ENCODE results near the gene CEP162.
"Not testable (repeated sequence)": the region's sequence is repeated elsewhere in the genome, so short reads cannot be mapped to it uniquely, and the experiment has no call there.

CEP162 gene

DNA sequence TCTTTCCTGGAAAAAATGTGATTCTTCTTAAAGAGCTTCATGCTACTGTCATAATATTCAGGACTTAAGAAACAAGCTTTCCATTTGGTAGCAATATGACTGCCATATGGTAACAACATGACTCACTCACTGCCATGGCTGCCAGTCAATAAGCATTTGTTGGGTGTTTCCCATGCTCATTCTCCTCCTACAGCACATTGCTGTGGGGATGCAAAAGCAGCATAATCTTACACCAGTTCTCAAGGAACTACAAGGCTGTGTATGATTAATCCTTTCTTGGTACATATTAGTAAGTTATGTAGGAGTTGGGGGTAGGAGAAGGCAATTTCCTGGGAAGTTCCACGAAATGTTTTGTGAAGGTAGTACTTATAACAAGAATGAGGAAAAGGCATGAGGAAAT lies 76.7 kb downstream of the CEP162 start:
- no peak for DNase-seq

DNA sequence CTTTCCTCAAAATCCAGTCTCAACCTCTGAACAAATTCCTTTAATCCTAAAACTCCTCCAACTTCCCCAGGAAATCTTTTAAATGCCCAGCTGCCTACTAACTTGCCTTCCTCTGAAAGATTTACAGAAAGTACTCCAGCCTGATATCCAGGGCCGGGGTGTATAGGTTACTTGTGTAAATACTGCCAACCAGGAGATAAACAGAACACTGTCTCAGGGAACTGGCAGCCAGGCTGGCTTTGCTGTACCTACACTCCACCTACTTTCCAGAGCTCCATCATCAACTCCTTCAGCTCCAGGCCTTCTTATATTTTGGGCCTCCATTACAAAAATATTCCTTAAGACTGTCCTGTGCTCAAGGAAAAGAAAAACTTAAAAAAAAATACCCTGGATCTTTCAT lies 85.9 kb downstream of the CEP162 start:
- DNase-seq: no peak

DNA sequence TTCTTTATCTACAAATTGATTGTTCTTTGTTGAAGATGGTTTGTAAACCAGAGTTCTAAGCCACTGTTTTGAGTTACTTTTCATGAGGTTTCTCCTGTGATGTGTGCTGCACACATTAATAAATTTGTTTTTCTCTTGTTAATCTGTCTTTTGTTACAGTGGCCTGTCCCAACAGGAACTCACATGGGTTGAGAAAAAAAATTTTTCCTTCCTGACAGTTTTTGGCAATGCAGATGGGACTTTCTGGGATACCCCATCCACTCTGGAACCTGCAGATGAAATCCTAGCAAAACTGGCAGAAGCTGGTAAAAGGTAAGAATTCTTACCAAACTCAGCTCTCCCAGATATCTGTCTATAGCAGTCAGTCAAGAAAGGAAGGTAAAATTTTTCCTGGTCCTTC lies 88.1 kb downstream of the CEP162 start:
- no peak for DNase-seq

DNA sequence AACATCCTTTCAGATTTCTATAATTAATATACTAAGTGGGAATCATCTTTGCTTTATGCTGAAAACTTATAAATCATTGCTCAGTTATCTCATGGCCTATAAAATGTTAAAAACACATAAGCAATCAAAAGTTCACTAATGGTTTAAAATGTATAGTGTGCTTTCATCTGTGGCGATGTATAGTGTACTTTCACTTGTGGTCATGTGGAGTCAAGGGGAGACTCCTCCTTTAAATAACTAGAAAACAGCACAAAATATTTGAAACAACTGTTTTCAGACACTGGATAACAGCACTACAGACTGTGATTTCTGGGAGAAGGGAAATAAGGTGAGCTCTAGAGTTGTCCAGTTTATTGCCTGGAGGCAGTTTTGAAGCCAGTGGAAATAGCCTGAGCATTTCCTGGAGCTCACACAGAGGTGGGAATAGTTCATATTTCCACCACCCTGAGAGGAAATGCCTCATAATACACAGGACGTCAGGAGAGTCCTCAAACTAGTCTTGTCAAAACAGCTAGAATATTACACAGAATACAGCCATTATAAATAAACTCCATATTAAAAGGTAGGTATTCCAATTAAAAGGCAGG lies 89.4 kb downstream of the CEP162 start:
- no peak for DNase-seq

DNA sequence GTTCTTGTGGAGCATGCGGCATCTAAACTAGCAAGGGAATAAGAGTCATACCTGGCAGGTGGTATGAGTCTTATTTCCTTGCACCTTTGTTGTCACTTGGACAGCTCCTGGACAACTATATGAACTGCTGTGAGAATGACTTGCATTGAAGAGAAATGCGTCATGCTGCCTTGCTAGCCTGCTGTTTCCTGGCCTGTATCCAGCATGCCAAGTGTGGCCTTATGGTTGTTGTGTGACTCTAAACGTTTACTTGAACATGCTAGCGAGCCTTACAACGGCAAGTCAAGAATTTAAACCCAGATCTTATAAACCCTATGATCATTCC lies 90.4 kb downstream of the CEP162 start:
- DNase-seq: no peak

DNA sequence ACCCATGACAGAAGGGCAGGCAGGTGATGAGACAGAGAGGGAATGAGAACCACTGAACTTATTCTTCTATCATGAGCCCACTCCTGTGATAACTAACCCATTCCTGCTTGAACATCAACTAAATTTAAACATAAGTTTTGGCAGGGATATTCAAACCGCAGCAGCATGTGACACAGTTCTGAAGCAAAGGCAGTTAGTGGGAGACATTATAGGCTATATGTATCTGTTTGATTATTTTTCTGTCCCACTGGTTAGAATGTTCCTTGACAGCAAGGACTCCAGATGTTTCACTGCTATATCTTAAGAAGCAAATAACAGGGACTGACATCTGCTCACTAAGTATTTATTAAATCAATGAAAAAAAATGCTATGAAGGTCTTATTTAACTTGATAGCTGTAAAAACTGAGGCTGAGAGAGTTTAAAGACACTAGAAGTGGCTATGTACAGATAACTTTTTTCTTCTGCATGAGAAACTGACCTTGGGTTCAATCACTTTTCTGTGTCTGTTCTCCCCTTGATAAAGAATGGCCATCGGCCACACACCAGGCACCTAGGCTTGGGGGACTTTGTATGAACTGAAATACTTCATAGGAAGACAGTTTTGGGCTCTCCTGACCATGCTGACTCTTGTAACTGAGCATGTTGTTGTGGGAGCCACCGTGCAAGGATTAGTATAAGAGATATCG lies 90.9 kb downstream of the CEP162 start:
- no peak for DNase-seq

DNA sequence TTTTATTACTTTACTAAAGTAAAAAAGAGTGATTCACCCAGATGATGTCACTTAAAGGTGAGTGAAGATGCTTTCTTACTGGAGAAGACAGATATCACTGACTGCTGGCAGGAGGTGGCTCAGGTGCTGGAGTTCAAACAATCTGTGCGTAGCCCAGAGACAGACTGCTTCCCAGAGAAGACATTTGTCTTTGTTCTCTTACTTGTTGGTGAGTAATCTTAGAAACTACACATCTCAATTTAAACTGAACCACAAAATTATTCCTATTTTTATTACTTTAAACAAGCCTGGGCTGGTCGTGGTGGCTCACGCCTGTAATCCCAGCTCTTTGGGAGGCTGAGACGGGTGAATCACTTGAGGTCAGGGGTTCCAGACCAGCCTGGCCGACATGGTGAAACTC lies 92.2 kb downstream of the CEP162 start:
- no peak for DNase-seq

DNA sequence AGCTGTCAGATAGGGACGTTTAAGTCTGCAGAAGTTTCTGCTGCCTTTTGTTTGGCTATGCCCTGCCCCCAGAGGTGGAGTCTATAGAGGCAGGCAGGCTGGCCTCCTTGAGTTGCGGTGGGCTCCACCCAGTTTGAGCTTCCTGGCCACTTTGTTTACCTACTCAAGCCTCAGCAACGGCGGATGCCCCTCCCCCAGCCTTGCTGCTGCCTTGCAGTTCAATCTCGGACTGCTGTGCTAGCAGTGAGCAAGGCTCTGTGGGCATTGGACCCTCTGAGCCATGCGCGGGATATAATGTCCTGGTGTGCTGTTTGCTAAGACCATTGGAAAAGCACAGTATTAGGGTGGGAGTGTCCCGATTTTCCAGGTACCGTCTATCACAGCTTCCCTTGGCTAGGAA lies 94.1 kb downstream of the CEP162 start:
- not testable (repeated sequence) for DNase-seq

DNA sequence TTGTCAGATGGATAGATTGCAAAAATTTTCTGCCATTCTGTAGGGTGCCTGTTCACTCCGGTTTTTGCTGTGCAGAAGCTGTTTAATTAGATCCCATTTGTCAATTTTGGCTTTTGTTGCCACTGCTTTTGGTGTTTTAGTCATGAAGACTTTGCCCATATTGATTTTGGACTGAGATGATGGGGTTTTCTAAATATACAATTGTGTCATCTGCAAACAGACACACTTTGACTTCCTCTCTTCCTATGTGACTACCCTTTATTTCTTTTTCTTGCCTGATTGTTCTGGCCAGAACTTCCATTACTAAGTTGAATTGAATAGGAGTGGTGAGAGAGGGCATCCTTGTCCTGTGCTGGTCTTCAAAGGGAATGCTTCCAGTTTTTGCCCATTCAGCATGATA lies 97.9 kb downstream of the CEP162 start:
- DNase-seq: not testable (repeated sequence)

DNA sequence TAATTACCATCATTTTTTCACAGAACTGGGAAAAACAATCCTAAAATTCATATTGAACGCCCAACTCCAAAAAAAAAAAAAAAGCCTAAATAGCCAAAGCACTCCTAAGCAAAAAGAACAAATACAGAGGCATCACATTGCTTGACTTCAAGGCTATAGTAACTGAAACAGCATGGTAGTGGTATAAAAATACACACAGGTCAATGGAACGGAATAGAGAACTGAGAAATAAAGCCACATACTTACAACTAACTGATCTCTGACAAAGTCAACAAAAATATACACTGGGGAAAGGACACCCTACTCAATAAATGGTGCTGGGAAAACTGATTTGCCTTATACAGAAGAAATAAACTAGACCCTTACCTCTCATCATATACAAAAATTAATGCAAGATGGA lies 104.3 kb downstream of the CEP162 start:
- DNase-seq: no peak

DNA sequence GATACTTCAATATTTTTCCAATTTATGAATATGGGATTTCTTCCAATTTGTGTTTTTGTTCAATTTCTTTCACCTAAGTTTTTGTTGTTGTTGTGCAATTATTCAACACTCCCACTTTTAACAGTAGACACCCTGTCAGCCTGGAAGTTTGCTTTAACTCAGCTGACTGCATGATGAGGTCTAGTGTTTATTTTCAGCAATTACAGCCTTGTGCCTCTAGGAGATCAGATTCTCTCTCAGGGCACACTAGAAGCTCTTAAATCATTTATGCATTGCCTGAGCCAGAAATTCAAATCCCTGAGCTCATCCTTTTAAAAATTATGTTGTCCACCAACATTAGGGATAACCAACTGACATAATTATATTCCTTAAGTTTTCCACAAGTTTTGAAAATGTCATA lies 108.2 kb downstream of the CEP162 start:
- DNase-seq: no peak

DNA sequence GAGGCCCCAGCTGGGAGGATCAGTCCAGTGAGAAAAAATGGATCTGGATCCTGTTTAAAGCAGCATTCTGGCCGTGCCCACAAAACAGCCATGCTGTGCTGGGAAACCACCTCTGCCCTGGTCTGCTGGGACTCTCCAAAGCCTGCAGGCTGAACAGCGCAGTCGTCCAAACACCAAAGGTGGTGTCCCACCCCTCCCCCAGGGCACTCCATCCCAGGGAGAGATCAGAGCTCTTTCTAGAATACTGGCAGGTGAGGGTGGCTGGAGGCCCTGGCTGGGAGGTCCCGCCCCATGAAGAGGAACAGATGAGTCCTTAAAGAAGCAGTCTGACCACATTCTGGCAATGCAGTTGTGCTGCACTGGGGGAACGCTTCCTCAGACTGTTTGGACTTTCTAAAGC lies 109.3 kb downstream of the CEP162 start:
- DNase-seq: no peak

DNA sequence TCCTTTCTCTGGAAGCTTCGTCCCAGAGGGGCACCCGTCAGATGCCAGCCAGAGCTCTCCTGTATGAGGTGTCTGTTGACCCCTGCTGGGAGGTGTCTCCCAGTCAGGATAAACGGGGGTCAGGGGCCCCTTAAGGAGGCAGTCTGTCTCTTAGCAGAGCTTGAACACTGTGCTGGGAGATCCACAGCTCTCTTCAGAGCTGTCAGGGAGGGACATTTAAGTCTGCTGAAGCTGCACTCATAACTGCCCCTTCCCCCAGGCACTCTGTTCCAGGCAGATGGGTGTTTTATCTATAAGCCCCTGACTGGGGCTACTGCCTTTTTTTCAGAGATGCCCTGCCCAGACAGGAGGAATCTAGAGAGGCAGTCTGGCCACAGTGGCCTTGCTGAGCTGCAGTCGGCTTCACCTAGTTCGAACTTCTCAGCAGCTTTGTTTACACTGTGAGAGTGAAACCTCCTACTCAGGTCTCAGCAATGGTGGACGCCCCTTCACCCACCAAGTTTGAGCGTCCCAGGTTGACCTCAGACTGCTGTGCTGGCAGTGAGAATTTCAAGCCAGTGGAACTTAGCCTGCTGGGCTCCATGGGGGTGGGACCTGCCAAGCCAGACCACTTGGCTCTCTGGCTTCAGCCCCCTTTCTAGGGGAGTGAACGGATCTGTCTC lies 112.4 kb downstream of the CEP162 start:
- not testable (repeated sequence) for DNase-seq

DNA sequence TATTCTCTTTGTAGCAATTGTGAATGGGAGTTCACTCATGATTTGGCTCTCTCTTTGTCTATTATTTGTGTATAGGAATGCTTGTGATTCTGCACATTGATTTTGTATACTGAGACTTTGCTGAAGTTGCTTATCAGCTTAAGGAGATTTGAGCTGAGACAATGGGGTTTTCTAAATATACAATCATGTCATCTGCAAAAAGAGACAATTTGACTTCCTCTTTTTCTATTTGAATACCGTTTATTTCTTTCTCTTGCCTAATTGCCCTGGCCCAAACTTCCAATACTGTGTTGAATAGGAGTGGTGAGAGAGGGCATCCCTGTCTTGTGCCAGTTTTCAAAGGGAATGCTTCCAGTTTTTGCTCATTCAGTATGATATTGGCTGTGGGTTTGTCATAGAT lies 116.1 kb downstream of the CEP162 start:
- not testable (repeated sequence) for DNase-seq

DNA sequence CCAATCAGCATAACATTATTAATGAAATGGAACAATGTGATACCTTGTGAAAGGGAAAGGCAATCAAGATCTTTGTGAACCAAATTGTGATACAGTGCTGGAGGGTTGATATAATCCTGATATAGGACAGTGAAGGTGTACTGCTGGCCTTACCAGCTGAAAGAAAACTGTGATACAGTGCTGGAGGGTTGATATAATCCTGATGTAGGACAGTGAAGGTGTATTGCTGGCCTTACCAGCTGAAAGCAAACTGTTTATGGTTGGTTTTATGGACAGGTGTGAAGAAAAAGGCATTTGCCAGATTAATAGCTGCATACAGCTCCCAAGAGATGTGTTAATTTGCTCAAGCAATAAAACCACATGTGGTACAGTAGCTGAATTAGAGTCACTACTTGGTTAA lies 119.9 kb downstream of the CEP162 start:
- no peak for DNase-seq

DNA sequence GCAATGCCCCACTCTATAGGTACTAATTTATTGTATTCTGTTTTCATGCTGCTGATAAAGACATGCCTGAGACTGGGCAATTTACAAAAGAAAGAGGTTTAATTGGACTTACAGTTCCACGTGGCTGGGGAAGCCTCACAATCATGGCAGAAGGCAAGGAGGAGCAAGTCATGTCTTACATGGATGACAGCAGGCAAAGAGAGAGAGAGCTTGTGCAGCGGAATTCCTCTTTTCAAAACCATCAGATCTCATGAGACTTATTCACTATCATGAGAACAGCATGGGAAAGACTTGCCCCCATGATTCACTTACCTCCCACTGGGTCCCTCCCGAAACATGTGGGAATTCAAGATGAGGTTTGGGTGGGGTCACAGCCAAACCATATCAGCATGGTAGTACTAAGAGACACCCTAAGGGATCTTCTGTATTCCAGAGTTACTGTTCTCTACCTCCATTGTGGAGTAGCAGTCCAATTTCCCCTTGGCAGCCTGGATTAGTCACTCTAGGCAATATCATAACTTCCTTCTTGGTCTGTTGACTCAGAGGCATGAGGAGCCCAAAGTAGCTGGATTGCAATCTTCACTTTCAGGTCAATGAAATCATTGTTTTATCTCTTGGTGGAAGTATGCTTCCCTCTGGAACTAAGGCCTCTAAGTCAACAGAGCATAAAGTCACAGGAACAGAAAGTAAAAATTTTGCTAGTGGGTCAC lies 122.1 kb downstream of the CEP162 start:
- DNase-seq: not testable (repeated sequence)

DNA sequence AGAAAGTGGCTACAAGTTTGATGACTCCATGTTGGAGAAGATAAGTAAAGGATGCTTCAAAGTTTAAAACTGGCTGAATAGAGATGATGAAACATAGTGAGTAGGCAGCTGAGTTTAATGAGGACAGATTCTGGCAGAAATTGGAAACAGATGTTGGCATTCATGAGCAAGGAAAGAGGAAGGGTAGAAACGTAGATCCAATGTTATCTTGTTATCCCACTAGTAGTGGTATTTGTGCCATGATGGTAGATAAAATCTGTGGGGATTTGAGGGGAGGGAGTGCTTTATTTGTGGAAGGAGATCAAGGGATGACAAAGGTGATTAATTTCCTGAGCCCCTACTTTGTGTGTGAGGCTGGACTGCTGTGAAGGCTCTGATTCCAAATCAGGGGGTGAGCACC lies 124.4 kb downstream of the CEP162 start:
- no peak for DNase-seq

DNA sequence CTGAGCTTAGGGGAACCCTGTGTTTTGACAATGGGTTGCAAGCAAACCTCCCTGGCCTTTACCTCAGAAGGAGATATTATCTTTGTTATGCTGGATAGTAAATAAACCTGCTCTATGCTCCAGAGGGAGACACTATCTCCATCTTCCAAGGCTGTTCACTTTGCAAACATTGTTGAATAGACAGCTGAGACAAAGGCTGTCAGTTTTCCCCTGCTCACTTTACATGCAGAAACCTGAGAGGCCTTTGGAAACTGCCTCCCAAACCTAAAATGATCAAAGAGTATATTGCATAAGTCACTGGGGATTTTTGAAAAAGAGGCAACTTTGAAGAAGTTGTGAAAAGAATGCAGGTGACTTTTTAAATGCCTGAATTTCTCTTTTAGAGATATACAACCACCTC lies 132.3 kb downstream of the CEP162 start:
- DNase-seq: no peak

DNA sequence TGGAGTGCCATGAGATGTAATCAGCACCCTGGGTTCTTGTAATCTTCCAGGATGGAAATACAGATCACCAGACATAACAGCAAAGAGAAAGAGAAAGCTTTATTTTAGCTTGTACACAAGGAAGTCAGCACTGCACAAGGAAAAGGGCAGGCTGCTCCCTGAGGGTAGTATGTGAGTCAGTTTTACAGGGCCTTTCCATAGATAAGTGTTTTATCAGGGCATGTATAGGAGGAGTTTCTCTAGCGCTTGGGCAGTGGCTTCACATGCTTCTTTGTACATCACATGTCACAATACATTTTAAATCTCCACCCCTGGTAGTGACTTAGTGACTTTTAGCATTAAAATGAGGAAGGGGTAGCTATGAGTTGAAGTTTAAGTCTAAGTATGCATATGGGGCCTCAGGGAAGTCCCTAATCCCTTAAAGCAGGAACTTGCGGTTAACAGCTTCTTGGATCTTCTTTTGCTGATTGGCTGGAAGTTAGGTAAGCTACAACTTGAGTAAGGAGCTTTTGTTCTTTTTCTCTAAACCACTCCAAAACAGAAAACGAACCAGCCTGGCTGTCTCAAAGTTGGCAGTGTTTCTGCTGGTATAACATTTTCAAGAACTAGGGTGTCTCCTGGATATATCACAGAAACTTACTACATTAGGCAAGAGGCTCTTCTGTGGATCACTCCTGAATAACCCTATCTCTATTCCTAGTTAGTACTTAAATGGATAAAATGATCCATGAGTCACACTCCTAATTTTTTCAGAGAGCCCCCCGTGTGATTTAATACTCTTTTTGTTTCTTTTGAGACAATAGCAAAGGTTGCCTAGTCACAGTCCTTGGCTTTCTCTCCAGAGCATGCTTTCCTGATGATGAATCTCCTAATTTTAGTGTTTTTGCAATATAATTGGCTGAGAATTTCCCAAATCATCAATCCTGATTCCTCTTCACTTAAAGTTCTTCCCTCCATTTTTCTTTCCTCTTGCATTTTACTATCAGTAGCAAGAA lies 133.7 kb downstream of the CEP162 start:
- DNase-seq: no peak

DNA sequence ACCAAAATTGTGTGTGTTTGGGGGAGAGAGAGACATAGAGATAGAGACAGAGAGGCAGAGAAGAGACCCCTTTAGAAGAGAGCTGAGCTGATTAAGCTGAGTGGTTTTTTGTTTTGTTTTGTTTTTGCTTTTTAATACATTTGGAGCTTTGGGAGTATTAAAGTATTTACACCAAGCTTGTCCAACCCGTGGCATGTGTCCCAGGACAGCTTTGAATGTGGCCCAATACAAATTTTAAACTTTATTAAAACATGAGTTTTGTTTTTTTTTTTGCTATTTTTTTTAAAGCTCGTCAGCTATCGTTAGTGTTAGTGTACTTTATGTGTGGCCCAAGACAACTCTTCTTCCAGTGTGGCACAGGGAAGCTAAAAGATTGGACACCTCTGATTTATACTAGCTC lies 137.9 kb downstream of the CEP162 start:
- no peak for DNase-seq

DNA sequence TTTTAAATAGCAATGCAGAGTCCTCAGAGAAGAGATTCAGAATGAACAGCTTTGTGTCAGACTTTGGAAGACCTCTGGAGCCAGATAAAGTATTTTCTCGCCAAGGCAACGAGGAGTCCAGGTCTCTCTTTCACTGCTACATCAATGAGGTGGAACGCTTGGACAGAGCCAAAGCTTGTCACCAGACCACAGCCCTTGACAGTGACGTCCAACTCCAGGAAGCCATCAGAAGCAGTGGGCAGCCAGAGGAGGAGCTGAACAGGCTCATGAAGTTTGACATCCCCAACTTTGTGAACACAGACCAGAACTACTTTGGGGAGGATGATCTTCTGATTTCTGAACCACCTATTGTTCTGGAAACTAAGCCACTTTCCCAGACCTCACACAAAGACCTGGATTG lies 138.4 kb downstream of the CEP162 start:
- DNase-seq: no peak

DNA sequence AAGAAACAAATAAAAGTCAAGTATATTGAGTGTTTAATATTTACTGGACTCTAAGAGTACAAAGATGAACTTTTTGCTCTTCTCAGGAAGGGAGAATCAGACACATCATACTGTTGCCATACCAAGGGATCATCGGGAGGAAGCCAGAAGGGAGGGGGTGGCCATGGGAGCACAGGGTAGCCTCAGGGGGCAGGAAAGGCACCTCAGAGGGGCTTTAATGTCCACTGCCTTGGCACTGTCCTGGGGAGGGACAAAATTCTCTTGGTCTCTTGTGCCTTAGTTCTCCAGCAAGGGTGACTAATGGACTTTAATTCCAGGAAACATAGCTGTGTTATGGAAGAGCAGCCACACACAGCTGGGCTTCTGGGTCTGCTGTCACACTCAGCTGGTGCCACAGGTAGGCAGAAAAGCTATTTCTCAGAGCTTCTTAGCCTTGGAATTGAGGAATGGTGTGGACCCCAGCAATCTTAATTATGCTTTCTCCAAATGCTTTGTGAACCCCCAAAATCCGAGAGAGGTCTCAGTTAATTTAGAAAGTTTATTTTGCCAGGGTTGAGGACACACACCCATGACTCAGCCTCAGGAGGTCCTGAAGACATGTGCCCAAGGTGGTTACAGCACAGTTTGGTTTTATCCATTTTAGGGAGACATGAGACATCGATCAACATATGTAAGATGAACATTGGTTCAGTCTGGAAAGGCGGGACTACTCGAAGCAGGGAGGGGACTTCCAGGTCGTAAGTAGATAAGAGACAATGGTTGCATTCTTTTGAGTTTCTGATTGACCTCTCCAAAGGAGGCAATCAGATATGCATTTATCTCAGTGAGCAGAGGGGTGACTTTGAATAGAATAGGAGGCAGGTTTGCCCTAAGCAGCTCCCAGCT lies 140.7 kb downstream of the CEP162 start:
- no peak for DNase-seq

Measured in activated naive CD4-positive, alpha-beta T cell (primary cell).